HK-2 (cell line): ENCODE measurements around the gene CABLES1.
A peak's percentile ranks its signal among the peaks of the same experiment; 100 is the strongest.

Experiments used
- DNase-seq: peaks from one replicate; pipeline ENCODE4 v3.0.0-alpha.2; 2018; ENCODE audit not compliant: unreplicated experiment

CABLES1 gene

GRCh38 chr18:23223641-23224040, 88.4 kb downstream of the CABLES1 start:
- DNase-seq, result no peak

DNA sequence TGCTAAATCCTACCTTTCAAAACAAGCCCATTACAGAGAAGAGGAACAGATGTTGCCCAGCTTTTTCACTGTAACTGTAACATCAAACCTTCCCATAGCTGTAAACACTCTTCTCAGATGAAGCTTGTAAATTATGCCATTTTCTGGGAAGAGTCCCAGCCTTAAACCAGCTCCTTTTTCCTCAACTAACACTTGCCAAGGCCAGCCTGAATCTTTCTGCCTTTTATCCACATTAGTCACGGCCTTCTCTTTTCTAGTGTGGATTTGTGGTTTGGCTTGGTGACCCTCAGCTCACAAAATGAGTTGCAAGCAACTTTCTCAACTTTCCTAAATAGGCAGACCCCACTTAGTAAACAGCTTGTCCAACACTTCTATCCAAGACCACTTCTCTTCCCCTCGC, 90.2 kb downstream of the CABLES1 start:
- no peak for DNase-seq

- no peak for DNase-seq
Observed at GRCh38 chr18:23226391-23226790, 91.1 kb downstream of the CABLES1 start.

- DNase-seq, result peak; percentile 7
Observed at GRCh38 chr18:23226930-23227725, 91.8 kb downstream of the CABLES1 start.

- no peak for DNase-seq
Observed at GRCh38 chr18:23227726-23228070, 92.4 kb downstream of the CABLES1 start.

GRCh38 chr18:23228102-23229061, 93.1 kb downstream of the CABLES1 start:
- peak; percentile 21 for DNase-seq

DNA sequence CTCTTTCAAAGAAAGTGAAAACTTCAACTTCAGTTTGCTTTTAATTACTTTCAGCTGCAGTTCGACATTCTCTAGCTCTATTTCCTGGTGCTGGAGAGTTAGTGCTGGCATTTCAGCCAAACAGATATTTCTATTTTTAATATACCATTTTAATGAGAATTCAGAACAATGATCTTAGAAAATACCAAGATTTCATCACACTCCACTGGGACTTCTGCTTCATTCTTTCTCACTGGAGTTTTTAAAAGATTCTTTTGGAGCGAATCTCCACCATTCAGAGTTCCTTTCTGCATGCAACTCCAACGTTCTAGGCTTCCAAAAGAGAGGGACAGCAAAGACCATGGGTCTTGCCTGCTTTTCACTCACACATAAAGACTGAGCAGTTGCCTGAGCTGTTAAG, 94.2 kb downstream of the CABLES1 start:
- DNase-seq, result no peak

DNA sequence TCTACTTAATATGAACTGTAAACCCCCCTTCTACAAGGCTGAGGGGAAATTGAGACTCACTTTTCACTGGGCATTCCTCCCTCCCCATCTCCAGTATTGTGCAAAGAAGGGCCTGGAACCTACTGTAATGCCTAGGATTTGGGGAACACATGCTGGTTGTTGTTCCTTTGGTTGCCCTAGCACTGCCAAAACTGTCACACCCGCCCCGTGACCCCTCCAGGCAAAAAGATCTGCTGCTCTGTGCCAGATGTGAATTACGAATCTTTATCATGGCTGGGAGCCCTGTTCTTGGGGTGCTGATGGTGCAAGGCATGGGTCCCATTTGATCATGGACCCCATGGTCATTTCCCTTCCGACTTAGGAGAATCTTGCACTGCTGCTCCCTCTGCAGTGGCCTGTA, 95.4 kb downstream of the CABLES1 start:
- no peak for DNase-seq

GRCh38 chr18:23231340-23232021, 96.2 kb downstream of the CABLES1 start:
- DNase-seq, result peak; percentile 44

DNA sequence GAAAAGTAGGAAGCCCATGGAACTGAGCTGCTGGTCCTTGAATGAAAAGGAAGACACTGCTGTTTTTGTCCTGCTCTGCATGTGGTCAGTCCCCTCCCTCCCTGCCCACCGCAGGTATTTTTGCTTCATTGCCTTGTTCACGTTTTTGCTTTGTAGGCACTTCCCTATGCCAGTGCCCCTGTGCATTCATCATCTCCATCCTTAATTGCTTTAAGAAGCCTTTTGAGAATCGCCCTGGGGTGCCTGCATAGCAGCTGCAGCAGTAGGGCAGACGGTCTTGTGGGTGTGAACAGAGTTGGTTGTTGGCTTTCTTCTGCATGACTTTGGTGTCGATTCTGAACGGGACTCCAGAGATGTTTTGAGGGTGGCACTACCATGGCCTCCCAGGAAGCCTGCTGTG, 97.0 kb downstream of the CABLES1 start:
- DNase-seq, result no peak

- no peak for DNase-seq
Observed at GRCh38 chr18:23234619-23235018, 99.3 kb downstream of the CABLES1 start.

DNA sequence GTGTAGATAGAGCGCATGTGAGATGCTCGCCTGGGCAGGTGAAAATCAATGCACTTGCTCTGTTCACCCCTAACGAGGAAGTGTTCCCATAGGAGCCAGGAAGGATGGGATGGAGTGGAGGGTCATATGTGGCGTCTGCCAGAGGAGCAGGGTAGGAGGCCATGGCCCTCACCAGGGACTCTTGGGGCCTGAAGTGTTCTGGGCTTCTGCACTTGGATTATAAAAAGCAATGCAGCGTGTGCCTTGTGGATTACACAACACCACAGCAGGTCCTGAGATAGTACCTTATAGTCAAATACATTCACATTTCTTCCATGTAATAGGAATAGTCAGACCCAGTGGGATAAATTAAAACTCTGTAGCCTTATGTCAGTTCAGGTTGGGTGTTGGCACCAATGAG, 100.1 kb downstream of the CABLES1 start:
- no peak for DNase-seq

DNA sequence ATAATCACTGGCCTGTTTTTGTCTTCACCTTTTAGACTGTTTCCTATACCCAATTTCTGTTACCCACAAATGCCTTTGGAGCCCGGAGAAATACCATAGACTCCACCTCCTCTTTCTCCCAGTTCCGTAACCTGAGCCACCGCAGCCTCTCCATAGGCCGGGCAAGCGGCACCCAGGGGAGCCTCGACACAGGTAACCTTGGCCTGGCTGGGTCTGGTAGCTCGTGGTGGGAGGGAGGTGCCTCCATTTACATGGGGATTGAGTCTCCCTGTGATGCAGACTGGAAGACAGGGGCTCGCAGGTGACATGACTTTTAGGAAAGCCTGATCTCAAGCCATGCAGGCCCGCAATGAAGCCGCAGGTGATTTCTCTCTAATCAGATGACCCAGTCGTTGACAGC, 100.6 kb downstream of the CABLES1 start:
- no peak for DNase-seq

DNA sequence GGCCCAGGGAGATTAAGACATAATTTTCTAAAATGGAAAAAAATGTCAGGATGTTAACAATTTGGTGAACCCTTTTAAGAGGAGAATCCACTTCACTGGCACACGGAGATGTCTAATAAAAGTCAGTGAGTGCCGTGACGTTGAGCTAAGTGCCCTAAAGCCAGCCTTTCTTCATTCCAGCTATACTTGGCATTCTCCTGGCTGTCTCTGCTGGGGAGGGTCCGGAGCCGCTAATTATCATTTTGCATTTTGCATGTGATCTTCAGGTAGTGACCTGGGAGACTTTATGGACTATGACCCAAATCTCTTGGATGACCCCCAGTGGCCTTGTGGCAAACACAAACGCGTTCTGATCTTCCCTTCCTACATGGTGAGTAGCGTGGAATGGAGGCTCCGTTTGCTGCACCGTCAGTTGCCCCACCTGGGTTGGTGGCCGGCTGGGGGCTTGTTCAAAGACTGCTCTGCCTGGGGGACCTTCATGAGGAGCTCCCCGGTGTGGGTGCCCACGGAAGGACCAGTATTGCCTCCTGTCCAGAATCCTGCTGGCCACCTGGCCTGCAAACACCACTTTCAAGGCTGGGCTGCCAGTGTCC, 101.7 kb downstream of the CABLES1 start:
- no peak for DNase-seq

- no peak for DNase-seq
Observed at GRCh38 chr18:23237524-23238151, 102.4 kb downstream of the CABLES1 start.

- DNase-seq, result no peak
Observed at GRCh38 chr18:23238152-23238531, 102.9 kb downstream of the CABLES1 start.

DNA sequence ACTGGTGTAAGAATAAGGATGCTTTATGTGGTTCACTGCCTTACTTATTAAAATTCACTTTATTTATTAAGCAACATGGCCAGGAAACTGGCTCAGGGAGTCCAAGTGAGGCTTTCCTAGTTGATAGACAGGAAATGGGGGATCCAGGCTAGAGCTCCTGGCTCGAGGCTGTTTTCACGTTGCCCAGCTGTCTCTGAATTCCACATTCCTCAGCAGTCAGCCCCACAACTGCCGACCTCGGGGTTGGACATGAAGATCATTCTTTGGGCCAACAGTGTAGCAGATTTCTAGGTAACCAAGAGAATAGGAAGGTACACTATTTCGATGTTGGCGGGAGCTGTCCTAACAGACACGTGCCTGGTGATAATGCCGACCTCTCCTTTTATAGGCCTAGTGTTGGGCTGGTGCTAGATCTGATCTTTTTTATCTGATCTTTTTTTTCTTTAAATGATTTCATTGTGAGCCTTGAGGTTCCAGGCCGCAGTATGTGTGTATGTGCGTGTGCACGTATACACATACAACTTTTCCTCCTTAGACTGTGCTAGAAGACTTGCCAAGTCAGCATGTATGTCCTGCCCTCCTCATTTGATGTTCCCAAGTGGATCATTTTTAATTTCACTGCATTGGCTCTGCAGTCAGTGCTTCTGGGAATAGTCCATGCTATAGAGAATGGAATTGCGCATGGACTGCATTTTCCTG, 103.5 kb downstream of the CABLES1 start:
- no peak for DNase-seq

- no peak for DNase-seq
Observed at GRCh38 chr18:23239350-23239692, 104.0 kb downstream of the CABLES1 start.

- DNase-seq, result no peak
Observed at GRCh38 chr18:23239885-23240608, 104.8 kb downstream of the CABLES1 start.

DNA sequence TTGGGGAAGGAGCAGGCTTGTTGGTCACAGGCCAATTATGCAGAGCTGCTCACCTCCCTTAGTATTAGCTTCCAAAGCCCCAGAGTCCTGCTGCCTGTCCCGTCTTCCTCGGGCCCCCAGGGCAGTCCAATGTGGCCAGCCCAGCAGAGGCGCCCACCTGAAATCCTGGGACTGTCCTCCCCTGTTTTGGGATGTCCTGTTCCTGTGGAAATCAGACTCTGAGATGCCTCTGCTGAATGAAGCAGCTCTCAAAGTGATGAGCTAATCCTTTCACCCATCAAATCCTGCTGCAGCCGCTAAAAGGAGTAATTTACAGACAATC, 105.3 kb downstream of the CABLES1 start:
- DNase-seq, result no peak
